Mucosa of descending colon (tissue), 3 donors: ENCODE data around the gene KLF5. TPM values are rescaled to one million over a fixed set of nuclear protein-coding genes. Genes with fewer than 3 reads are reported as not detected.

ENCODE experiments used
- ATAC-seq: fragments of 200-7000 bp; cut with Tn5 transposase; one replicate; pipeline ENCODE4 v1.9.1; 2020; ENCODE audit warnings: mild to moderate bottlenecking, moderate library complexity
- DNase-seq, 3 donors: peaks; one replicate each; pipeline ENCODE4 v3.0.0-alpha.2; 2020
- H3K36me3 ChIP-seq: fragments of 200-600 bp; one replicate; pipeline ENCODE4 v1.8.0; 2021; ENCODE audit warnings: low read depth, mild to moderate bottlenecking
- H3K4me1 ChIP-seq: fragments of 200-600 bp; one replicate; pipeline ENCODE4 v1.8.0; 2021; ENCODE audit warnings: low read depth, mild to moderate bottlenecking
- H3K4me3 ChIP-seq: fragments of 200-600 bp; one replicate; pipeline ENCODE4 v1.8.0; 2021; ENCODE audit warnings: mild to moderate bottlenecking
- H3K9me3 ChIP-seq: fragments of 200-600 bp; one replicate; pipeline ENCODE4 v1.8.0; 2021; ENCODE audit warnings: mild to moderate bottlenecking
- intact Hi-C, 2 donors: fragments of 100-400 bp; cut with DNase I in 1 of 2; cut with micrococcal nuclease in 1 of 2; formaldehyde crosslinking; loops; one replicate each; pipeline versions ENCODE4 v1.11.0 to v1.11.1; 2022; cut with DNase I, micrococcal nuclease
- total RNA-seq, 3 donors: library from RNA; stranded (reverse); fragmentation: NEBNext Ultra II Directional in 2 of 3; extraction: Animal tissue kit (Norgen Biotek cat#: 25700) in 2 of 3; gene quantifications; one replicate each; pipeline versions ENCODE4 v1.2.1 to v1.2.4, GENCODE V29; 2021 to 2023
- TF ChIP-seq, protein P1 (sequence below): fragments of 200-600 bp; IDR thresholded peaks from one replicate; pipeline ENCODE4 v1.8.0; 2022; ENCODE audit warnings: antibody characterized with exemption, mild to moderate bottlenecking
- donor health status: DM: no; HTN: no; CAD: no; lungs with moderate emphysema.
- donor health status: DM: no; HTN: no; CAD: no.
- donor health status: DM: no; HTN: yes; CAD: no.

Gene KLF5
- total RNA-seq, 3 donors from 2014 or later, result 131 to 401 (median 330) TPM

DNA sequence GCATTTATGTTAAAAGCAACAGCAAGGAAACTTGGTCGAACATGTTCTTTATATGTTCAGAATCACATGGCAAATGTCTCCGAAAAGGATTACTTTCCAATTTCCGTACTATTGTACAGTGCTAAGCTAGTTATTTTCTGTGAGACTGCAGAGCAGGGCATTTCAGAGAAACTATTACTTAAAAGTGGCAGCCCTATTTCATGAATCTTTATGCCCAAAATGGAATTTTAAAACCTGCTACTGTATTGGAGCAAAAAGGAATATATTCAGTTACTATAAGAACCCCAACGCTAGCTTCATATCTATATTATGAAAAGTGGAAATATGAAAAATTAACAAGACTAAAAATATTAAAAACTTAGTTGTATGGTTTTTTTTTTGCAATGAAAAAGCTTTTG is 2.2 kb upstream of the KLF5 start:
- Histone ChIP-seq H3K36me3 (no peaks in the 10 kb centered on the region), H3K4me3 (peak overlapping the region; percentile 1), H3K4me1 (no peaks in the 10 kb centered on the region), H3K9me3 (no peaks in the 10 kb centered on the region)
- no peak for DNase-seq
- TF ChIP-seq, protein P1, sequence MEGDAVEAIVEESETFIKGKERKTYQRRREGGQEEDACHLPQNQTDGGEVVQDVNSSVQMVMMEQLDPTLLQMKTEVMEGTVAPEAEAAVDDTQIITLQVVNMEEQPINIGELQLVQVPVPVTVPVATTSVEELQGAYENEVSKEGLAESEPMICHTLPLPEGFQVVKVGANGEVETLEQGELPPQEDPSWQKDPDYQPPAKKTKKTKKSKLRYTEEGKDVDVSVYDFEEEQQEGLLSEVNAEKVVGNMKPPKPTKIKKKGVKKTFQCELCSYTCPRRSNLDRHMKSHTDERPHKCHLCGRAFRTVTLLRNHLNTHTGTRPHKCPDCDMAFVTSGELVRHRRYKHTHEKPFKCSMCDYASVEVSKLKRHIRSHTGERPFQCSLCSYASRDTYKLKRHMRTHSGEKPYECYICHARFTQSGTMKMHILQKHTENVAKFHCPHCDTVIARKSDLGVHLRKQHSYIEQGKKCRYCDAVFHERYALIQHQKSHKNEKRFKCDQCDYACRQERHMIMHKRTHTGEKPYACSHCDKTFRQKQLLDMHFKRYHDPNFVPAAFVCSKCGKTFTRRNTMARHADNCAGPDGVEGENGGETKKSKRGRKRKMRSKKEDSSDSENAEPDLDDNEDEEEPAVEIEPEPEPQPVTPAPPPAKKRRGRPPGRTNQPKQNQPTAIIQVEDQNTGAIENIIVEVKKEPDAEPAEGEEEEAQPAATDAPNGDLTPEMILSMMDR, result no peak
- intact Hi-C loops, result no loop called here
- no peak for ATAC-seq

- Histone ChIP-seq H3K9me3 (no peaks in the 10 kb centered on the region), H3K4me3 (peak overlapping the region; percentile 83), H3K36me3 (no peaks in the 10 kb centered on the region), H3K4me1 (no peaks in the 10 kb centered on the region)
- TF ChIP-seq, protein P1, result no peak
- ATAC-seq (no peak), DNase-seq (no peak)
- intact Hi-C loops, result no loop called here
Measured at GRCh38 chr13:73057284-73058063, 1.3 kb upstream of the KLF5 start.

DNA sequence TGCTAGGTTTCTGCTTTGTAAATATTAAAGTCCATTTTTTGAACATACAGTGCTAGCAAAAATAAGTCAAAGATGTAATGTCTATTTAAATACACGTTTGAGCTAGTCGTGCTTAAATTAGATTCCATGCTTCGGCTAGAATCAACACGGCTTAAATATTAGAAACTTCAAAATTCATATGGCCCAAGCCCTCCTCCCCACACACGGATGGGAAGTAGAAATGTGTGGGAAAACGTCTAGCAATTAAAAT is 816 bp upstream of the KLF5 start:
- H3K36me3 ChIP-seq, result no peaks in the 10 kb centered on the region
- H3K4me1 ChIP-seq, result no peaks in the 10 kb centered on the region
- no peak for ATAC-seq
- H3K9me3 ChIP-seq, result no peaks in the 10 kb centered on the region
- H3K4me3 ChIP-seq, result peak overlapping the region; percentile 83
- TF ChIP-seq, protein P1, result no peak
- intact Hi-C loops, result no loop called here
- DNase-seq, result no peak

- ATAC-seq (no peak), DNase-seq (no peak)
- TF ChIP-seq, protein P1, result no peak
- no peaks in the 10 kb centered on the region for H3K9me3 ChIP-seq
- peak overlapping the region; percentile 83 for H3K4me3 ChIP-seq
- H3K36me3 ChIP-seq, result no peaks in the 10 kb centered on the region
- H3K4me1 ChIP-seq, result no peaks in the 10 kb centered on the region
- intact Hi-C loops, result no loop called here
Measured at GRCh38 chr13:73058432-73058735, 421 bp upstream of the KLF5 start.

- DNase-seq (peak in 2 of 3 donors; percentile 64 to 68), ATAC-seq (peak; percentile 1)
- intact Hi-C loops, result no loop called here
- H3K36me3 ChIP-seq, result no peaks in the 10 kb centered on the region
- H3K9me3 ChIP-seq, result no peaks in the 10 kb centered on the region
- H3K4me3 ChIP-seq, result peak overlapping the region; percentile 83
- H3K4me1 ChIP-seq, result no peaks in the 10 kb centered on the region
- TF ChIP-seq, protein P1, result no peak
Measured at GRCh38 chr13:73059460-73060250, 850 bp downstream of the KLF5 start.
